ENCODE results near the gene PCDH9.
"Not testable (repeated sequence)": the region's sequence is repeated elsewhere in the genome, so short reads cannot be mapped to it uniquely, and the experiment has no call there.

Gene PCDH9

DNA sequence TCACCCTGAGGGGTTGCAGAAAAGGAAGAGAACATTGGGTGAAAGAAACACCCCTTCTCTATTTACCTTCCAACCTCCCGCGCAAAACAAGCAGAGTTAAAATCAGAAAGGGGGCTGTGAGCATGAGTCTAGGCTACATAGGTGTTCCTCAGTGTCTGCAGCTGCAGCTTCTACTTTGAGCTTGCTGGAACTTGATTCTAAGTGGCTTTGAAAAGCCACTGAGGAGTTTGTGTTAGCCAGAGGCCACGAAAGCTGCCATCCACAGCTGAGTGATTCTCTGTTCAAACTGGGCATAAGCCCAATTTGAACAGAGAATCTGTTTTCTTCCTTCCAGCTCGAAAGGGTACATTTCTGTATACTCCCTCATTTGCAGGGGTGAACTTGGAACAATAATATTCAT lies 343.9 kb downstream of the PCDH9 start:
- no peak for DNase-seq

DNA sequence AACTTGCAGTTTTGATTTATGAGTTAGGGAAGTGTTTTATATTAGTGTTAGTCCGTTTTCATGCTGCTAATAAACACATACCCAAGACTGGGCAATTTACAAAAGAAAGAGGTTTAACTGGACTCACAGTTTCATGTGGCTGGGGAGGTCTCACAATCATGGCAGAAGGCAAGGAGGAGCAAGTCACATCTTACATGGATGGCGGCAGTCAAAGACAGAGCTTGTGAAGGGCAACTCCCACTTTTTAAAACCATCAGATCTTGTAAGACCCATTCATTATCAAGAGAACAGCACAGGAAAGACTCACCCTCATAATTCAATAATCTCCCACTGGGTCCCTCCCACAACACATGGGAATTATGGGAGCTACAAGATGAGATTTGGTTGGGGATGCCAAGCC lies 349.0 kb downstream of the PCDH9 start:
- DNase-seq = not testable (repeated sequence)

DNA sequence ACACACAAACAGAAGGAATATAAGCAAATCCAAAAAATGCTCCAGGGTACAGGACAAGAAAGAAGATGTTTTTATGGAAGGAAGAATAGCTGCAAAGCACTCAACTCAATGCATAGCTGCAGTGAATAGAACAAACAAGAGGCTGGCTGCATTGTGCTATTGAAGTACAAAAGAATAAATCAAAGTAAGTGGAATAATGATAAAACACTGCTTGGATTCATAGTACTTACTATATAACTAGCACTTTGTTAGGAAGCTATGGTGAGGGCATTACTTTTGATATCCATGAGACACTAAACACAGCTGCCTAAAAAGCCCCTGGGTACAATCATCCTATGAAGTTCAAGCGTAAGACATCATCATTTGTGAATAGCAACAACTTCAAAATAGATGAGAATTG lies 350.1 kb downstream of the PCDH9 start:
- no peak for DNase-seq

DNA sequence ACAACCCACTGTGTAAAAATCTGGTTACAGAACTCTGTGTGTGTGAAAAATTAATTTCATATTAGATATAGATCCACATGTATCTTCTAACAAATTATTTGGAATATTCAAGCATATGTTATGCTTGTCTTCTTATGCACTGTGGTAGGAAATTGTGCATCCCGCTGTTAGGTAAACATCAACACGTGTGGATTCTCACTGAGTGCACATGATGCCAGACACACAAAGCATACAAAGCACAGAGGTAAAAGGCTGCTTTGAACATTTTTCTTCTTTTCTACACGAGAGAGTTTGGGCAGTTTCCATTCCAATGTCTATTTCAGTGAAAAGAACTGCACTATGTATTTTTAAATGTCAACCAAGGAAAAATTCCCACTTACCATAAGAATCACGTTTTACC lies 354.9 kb downstream of the PCDH9 start:
- no peak for DNase-seq

DNA sequence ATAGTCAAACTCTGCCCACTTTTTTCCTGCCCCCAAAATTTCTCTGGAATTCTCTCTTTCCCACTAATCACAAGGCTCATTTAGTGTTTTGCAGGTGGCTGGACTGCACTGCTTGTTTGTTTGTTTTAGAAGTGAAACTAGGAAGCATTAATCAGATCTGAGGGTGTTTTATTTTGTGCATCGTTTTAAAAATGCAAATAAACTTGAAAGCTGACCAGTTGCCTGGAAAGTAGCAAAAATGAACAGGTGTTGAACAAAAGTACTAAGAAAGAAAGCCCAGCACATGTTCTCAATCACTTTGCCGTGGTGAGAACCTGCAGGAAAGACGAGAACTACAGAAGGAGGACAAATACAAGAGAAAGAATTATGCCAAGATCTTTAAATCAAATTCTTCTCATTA lies 365.5 kb downstream of the PCDH9 start:
- no peak for DNase-seq

DNA sequence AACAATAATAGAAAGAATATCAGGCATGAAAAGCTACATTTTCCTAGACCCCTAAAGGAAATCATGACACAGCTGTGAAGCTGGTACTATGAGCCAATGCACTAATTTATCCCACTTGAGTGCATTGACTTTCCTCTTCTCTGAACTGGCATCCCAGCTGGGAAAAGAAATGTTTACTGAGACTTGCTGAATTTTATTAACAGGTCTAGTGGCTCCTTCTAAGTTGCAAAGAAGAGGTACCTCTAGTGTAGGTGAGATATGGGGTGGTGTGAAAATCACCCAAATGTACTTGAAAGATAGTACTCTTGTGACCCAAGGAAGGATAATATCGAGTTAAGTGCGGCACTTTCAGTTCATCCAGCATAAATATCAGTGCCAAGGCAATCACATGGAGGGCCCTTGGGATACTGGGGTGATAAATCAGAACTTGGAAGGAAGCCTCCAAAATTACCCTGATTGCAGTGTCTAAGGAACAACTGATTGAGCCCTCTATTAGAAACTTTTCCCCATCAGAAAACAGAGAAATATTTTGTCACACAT lies 369.2 kb downstream of the PCDH9 start:
- DNase-seq = no peak

DNA sequence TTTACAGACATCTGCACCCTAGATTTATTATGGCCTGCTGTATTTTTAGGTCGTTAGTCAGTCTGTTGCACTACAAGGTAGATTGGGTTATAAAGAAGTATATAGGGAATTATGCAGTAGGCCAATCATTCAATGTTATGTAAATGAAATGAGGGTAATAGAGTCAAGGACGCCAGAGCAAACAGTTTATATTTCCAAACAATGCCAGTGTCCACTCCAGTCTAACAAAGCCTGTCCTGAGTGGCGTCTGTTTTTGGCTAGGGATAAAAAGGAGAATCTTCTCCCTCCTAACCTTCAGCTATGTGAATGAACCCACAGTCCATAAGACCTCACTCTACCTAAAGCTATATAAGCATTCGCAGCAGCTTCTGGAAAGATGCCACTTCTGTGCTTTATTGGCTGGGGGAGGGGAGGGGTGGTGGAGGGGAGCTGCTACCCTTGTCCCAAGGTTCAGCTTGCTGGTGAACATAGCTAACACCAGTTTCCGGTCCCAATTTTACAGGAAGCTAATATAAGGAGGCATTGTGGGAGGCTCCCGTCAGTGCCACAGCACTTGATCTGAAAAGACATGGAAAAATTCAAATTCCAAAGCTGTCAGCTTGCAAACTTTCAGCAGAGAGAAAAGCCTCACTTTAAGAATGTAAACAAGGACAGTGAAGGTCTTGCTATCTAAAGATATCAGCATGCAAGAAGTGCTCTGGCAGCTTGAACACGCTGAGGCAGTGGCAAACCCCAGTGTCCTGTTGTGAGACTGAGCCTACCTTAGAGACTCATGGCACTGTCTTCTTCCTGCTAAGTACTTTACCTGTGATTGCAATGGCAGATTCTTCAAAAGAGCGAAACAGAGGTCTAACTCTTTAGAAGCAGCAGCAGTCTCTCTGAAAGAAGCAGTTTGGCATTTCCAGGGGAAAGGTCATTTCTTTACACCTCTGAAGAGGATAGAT lies 369.9 kb downstream of the PCDH9 start:
- DNase-seq = no peak

DNA sequence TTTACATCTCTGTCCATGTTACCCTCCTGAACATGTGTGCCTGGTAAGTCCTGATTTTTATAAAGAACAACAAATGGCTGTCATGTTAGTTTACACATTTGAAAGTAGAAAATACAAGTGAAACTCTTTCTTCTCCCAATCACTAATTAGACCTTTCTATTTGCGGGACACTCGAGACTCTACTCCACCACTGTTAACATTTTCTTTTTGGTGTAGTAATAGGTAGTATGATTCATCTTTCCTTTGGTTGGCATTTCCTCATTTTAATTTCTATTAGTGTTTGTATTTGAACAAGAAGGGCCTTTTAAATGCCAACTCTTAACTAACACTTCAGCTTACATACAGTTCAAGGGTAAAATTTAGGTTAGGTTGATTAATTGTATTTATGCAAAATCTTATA lies 371.1 kb downstream of the PCDH9 start:
- no peak for DNase-seq

DNA sequence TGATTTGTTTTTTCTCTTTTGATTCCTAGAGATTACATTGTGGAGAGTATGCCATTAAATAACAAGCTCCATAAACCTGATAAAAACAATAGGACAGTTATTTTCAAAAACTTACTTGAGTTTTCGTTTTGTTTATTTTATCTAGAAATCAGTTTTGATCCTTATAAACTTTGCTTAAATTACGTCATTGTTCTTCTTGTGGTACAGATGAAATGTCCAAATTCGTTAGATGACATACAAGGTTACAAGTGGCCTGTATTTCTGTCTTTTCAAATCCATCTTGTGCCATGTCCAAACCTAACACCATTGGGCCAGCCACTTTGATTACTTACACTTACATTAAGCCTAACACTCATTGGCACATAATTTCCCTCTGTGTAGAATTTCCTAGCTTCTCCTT lies 372.0 kb downstream of the PCDH9 start:
- DNase-seq = no peak

DNA sequence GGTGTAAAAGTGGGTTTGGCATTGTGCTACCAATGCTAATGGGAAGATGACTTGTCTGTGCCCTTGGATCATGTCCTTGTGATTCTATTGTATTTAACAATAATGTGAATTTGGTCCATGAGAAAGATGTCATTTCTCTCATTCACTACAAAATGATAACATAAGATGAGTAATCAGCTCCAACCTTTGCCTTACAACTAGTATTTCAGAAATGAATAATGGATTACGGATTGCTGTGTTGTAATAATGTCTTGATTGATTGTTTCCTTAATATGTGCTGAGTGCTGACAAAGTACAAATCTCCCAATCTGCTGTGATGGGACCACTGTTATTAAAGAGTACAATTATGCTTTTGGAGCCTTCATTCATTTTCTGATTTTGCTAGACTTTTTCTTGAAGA lies 375.0 kb downstream of the PCDH9 start:
- DNase-seq = no peak

DNA sequence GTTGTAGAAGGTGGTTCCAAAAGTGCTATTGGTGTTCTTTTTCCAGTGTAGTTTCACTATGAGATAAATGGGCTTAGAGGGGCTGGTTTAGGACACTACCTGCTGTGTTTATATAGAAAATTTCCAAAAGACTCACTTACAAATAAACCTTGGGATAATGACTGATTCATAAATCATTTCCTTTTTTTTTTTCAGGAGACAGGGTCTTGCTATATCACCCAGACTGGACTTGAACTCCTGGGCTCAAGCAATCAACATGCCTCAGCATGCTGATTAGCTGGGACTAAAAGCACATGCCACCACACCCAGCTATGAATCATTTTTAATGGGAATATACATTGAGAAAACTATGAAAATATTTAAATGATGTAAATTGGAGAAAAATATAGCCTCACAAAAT lies 376.6 kb downstream of the PCDH9 start:
- no peak for DNase-seq

DNA sequence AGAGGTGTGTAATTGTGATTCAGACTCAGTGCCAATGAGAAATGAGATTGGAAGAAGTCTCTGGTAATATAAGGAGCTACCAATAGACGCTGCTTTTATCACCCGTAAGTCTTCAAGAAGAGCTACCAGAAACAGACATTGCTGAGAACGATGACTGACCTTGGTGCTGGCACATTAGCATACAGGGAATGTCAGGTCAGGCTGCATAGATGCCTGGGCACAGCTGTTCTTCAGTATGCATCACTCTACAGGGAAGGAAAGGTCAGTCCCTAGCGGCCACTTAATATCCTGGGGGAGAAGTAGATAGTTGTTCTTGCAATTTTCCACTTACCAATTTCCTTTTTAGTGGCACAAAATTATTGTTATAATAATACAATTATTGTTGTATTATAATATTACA lies 380.4 kb downstream of the PCDH9 start:
- no peak for DNase-seq

DNA sequence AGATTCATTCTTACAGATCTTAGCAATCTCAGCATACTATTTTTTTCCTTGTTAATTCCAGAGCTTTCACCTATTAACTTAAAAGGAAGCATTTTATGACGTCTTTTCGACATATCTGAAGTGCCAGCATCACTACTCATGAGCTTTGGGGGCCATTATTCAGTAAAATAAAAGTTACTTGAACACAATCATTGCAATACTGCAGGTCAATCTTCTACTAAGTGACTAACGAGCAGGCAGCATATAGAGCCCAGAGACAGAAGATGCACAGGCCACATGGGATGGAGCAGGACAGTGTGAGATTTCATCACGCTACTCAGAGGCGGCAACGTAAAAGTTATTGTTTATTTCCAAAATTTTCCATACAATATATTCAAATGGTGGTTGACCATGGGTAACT lies 382.6 kb downstream of the PCDH9 start:
- DNase-seq = no peak

DNA sequence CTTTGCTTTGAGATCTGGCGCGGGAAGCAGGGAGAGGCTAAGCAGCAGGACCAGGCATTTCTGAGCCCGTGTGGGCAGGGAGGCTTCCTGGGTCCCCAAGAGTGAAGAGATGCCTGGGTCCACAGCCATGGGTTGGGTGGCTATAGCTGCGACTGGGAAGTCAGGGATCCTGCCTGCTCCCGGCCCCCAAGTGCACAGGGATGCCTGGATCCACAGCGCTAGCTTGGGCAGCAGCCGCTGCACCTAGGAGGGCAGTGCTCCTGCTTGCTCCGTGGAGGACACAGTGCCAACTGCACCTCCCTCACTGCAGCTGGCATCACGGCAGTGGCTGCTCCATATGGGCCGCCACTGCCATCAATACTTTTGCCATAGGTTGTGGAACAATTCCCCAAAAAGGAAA lies 384.7 kb downstream of the PCDH9 start:
- DNase-seq = no peak

DNA sequence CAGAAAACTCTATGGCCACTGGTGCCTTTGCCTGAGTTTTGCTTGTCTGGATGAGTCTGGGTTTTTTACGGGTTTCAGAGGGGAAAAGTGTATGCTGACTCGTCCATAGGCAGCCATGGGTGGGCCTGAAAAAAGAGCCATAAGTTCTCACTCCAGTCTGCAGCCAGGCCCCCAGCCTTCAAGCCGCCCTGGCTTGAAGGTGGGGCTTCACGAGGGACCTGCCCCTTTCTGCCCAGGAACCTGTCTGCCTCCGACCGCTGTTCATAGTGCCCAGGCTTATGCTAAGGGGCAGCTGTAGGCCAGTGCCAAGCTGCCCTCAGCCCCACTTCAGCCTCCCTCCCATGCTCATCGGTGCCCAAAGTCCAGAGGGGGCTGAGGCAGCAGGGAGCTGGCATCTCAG lies 385.2 kb downstream of the PCDH9 start:
- DNase-seq = no peak

DNA sequence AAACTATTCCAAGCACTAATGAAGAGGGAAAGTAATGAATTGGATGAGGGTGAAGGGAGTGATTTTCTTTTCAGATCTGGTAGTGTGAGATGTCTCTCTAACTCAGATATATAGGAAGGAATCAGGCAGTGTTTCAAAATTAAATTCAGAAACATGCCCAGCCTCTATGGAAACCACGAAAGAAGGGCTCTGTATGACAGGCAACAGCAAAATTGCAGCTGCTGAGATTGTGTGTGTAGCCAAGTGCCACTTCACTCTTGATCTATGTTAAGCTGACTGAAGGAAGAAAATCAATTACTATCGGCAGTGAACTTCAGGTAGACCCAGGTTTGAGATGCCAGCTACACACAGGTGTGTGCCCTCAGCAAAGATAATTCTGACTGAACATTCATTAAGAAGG lies 387.4 kb downstream of the PCDH9 start:
- DNase-seq = no peak

DNA sequence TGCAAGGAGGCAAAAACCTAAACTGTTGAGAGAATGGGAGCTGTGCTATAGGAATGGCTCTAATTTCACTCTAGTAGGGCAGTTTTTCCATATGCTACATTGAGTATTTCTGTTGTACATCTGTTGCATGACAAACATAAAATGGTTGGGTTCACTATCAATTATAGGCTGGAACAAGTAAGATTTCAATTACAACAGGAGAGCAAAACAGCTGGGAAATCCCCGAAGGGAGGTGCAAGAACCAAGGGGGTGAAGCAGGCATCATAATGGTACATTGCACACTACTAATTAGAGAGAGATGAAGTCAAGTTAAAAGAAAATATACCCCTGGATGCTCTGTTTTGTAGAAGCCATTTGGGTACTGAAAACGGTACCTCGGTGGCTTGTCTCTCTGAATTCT lies 389.5 kb downstream of the PCDH9 start:
- no peak for DNase-seq

DNA sequence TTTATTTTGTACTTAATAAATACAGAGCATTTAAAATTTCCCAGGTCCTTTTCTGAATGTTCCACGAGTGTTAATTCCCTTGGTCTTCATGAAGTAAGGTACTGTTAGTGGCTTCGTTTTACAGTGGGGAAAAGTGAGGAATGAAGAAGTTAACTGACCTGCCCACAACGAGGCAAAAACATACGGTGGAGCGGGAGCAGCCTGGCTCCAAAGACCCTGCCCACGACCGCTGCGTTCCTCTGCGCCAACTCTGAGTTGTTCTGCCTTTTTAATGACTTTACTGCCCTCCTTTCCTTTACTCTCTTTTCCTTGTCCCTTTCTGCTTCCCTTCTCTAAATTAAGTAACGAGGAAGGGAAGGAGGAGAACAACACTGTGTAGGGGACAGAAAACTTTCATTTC lies 392.9 kb downstream of the PCDH9 start:
- no peak for DNase-seq

DNA sequence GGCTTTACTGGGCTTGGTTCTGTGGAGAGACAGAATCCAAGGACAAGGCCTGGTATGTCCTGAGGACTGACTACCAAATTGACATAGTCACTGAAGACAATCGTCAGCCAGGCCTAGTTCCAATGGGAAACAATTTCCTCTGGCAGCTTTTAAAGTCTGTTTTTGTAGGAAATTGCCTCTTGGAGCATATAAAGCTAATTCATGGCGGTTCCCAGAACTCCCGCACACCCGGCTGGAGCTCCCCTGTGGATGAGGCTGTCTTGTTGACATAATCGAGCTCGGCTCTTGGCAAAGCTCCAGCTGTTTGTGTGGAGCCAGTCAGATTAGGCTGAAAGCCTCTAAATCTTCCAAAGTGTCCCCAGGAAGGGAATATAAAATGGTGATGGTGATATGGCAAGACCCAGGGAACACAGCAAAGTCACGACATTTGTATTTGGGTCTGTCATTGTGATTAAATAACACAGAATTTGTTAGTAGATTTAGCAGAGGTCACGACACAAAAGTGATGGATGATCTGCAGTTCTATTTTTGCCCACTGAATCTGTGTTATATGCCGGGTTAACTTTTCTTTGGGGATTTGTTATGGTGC lies 395.0 kb downstream of the PCDH9 start:
- peak; percentile 48 for DNase-seq

DNA sequence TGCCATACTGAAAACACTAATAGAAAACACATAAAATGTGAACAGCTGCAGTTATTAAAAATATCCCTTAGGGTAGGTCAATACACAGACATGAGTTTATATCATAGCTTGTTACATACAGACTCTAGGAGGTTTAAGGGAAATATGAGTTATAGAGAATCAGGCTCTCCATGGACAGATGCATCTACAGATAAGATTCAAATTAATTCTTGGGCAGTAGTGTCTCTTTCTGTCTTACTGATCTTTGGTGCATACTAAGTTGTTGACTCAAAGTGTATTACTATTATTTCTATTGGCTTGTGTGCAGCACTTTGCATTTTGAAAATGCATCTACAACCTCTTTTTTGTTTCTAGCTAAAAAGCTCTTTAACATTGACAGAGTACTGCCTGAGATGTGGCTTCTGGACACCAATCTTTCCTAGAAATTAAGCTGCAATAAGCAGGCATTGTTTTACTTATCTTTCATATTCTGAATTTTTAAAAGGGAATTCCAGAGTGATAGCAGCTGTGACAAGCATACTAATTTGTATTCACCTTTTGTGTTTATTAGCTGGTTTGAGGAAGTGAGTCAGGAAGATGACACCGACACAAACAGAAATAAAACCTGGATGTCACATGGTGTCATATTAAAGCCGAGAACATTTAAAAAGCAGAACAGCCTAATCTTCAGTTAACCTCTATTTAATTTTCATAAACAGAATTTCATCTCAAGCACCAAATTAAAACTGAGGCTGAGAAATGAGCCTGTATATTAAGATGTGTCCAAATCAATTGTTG lies 399.0 kb downstream of the PCDH9 start:
- DNase-seq = peak; percentile 31

DNA sequence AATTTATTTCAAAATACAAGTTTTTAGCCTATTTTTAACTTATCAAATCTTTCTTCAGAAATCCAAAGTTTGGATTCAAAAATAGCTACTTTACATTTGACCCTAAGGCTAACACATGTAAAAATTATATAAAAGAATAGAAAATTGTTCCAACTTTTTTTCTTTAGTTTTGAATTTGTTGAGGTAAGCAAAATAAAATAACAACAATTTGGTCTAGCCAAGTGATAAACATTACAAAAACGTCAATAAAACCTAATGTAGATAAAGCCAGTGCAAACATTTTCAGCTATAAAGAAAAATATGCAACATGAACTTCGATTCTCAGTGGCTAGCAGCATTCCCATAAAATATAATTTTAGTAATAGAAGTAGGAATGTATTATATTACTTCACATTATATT lies 400.3 kb downstream of the PCDH9 start:
- DNase-seq = no peak

DNA sequence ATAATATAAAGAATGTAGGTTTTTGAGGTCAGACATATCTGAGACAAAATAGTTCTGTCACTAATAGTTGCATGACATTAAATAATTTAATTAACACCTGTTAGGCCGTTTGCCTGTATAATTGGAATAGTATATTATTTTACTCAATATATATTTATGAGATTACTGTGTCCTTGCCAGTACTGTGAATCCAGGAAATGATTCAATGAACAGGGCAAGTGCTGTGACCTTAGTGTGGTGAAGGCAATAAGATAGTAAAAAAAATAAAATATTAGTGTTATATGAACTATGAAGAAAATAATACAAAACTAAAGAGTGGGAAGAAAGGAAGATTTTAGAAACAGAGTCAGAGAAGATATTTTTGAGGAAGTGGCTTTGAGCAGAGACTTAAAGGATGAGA lies 403.7 kb downstream of the PCDH9 start:
- DNase-seq = no peak

DNA sequence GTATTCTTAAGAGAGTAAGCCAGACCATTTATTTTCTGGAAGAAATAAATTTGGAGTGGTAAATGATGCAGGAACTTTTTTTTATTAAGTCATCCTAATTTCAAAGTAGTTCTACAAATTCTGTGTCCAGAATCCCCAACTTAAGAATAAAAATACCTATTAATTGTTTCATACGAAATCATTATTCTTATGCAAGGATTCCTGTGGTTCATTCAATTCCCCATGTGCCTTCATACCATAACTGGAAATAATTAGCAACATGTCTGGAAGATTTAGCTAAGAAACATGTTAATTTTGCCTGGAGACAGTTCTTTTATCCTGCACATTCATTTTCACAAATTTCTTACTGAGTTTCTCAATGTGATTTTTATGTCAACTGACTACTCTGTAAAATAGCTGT lies 408.6 kb downstream of the PCDH9 start:
- DNase-seq = no peak

DNA sequence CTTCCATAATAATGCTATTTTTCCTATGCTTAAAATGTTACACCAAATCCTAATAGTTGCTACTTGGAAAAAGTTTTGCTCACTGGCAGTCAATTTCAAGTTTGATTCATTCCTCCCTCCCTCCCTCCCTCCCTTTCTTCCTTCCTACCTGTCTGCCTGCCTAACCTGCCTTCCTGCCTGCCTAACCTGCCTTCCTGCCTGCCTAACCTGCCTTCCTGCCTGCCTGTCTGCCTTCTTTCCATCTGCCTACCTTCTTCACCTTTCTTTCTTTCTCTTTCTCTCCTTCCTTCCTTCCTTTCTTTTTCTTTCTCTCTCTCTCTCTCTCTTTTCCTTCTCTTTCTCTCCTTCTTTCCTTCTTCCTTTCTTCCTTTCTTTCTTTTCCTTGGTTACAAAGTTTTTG lies 418.7 kb downstream of the PCDH9 start:
- no peak for DNase-seq

Measured in OCI-M1 (cell line).